Neural cell (in vitro differentiated cells): ENCODE results near the gene C4orf36.

Experiments
- CTCF ChIP-seq: fragments of 450-650 bp; IDR thresholded peaks from 2 replicates; pipeline ENCODE4 v1.5.1; 2014; ENCODE audit warnings: antibody characterized with exemption, mild to moderate bottlenecking, moderate library complexity; ENCODE audit not compliant: poor library complexity, severe bottlenecking
- EP300 ChIP-seq: fragments of 450-650 bp; conservative IDR thresholded peaks from 2 replicates; pipeline ENCODE4 v1.6.1; 2014; ENCODE audit warnings: antibody characterized with exemption, mild to moderate bottlenecking, moderate library complexity; ENCODE audit not compliant: poor library complexity, severe bottlenecking
- EZH2 ChIP-seq: fragments of 200-600, 300-800 bp; shearing (Covaris generic), sonication (generic); IDR thresholded peaks from 2 replicates; pipeline ENCODE4 v1.6.1; 2014; ENCODE audit warnings: antibody characterized with exemption, low read length, borderline replicate concordance, mild to moderate bottlenecking; ENCODE audit not compliant: insufficient read depth, poor library complexity, severe bottlenecking
- POLR2AphosphoS5 ChIP-seq: IDR thresholded peaks from 2 replicates; pipeline ENCODE4 v1.6.1; 2012
- REST ChIP-seq: IDR thresholded peaks from 2 replicates; pipeline ENCODE4 v1.6.1; 2012; ENCODE audit warnings: borderline replicate concordance

- TF ChIP-seq EP300: no peak
- TF ChIP-seq EZH2: no peak
- TF ChIP-seq CTCF: no peak
- TF ChIP-seq REST: no peak
- TF ChIP-seq POLR2AphosphoS5: no peak
Observed at GRCh38 chr4:86835677-86836076, 56.5 kb downstream of the C4orf36 start.
